Superior temporal gyrus (tissue), 1 donor: ENCODE measurements around the gene FLVCR2.

Experiments used
- DNase-seq: peaks from one replicate; pipeline ENCODE4 v3.0.0-alpha.2; 2016; ENCODE audit errors: extremely low spot score

FLVCR2 gene

GRCh38 chr14:75630695-75631452 is 52.5 kb downstream of the FLVCR2 start:
- no peak for DNase-seq

- no peak for DNase-seq
Observed at GRCh38 chr14:75631453-75631831, 53.0 kb downstream of the FLVCR2 start.

GRCh38 chr14:75634848-75635247 is 56.4 kb downstream of the FLVCR2 start:
- no peak for DNase-seq

GRCh38 chr14:75636100-75636692 is 57.8 kb downstream of the FLVCR2 start:
- DNase-seq, result peak; percentile 20

GRCh38 chr14:75640876-75641275 is 62.5 kb downstream of the FLVCR2 start:
- no peak for DNase-seq

- DNase-seq, result no peak
Observed at GRCh38 chr14:75643985-75644384, 65.6 kb downstream of the FLVCR2 start.

- no peak for DNase-seq
Observed at GRCh38 chr14:75645056-75645455, 66.6 kb downstream of the FLVCR2 start.

- no peak for DNase-seq
Observed at GRCh38 chr14:75646762-75647161, 68.3 kb downstream of the FLVCR2 start.

GRCh38 chr14:75647640-75648039 is 69.2 kb downstream of the FLVCR2 start:
- no peak for DNase-seq

GRCh38 chr14:75648066-75648838 is 69.8 kb downstream of the FLVCR2 start:
- no peak for DNase-seq

- DNase-seq, result no peak
Observed at GRCh38 chr14:75649337-75649736, 70.9 kb downstream of the FLVCR2 start.

GRCh38 chr14:75649773-75650172 is 71.4 kb downstream of the FLVCR2 start:
- DNase-seq, result no peak

GRCh38 chr14:75650253-75651058 is 72.0 kb downstream of the FLVCR2 start:
- no peak for DNase-seq

GRCh38 chr14:75653563-75653962 is 75.1 kb downstream of the FLVCR2 start:
- no peak for DNase-seq

GRCh38 chr14:75654127-75654732 is 75.8 kb downstream of the FLVCR2 start:
- DNase-seq, result peak; percentile 93

GRCh38 chr14:75655235-75655634 is 76.8 kb downstream of the FLVCR2 start:
- no peak for DNase-seq

GRCh38 chr14:75657331-75657730 is 78.9 kb downstream of the FLVCR2 start:
- no peak for DNase-seq

- no peak for DNase-seq
Observed at GRCh38 chr14:75658957-75659356, 80.5 kb downstream of the FLVCR2 start.

- no peak for DNase-seq
Observed at GRCh38 chr14:75660238-75660629, 81.8 kb downstream of the FLVCR2 start.

GRCh38 chr14:75660630-75661498 is 82.4 kb downstream of the FLVCR2 start, which contains the start of the genes ERG28 and TTLL5:
ERG28 (minus strand) TSS chr14:75660876; CDS start chr14:75657502, 3,374 bp downstream.
TTLL5 (plus strand) TSS chr14:75661246; CDS start chr14:75663150, 1,904 bp downstream.
- peak; percentile 96 for DNase-seq
